Erythroblast (primary cell): ENCODE results near the gene RFNG.

Experiments used
- GATA1 ChIP-seq: IDR thresholded peaks from 2 replicates; pipeline ENCODE4 v1.6.1; 2011; ENCODE audit warnings: low read depth, mild to moderate bottlenecking, control low read depth, low read length, moderate library complexity
- POLR2A ChIP-seq: IDR thresholded peaks from 2 replicates; pipeline ENCODE4 v1.6.1; 2011; ENCODE audit warnings: mild to moderate bottlenecking, low read length

DNA sequence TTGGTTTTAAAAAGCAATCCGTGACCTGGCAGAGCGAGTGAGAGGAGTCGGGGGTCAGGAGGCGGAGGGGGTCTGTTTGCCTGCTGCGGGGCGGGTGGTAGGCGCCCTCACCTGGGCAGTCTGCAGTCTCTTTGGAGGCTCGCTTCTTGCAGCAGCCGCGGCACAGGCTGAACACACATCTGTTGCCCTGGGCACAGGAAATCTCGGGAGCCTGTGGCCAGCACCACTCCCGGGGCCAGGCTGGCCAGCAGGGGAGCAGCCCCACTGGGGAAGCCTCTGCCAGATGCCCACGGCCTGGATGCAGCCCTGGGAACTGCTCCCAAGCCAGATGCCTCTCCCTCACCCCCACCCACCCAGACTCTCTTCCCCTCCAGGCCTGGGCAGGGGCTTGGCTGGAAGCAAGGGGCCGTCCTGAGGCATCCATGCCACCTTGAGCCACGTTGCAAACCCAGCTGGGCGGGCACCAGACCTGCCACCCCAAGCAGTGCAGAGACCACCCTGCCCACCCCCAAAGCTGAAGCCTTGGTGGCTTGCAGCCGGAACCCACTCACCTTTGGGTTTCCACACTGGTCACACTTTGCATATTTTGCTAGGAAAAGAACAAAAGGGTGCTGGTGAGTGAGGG is 6.7 kb upstream of the RFNG start:
- TF ChIP-seq POLR2A (no peak), GATA1 (no peak)
